ENCODE measurements around the gene SNX32. TPM values are rescaled to one million over a fixed set of nuclear protein-coding genes. Genes with fewer than 3 reads are reported as not detected.
"Not testable (repeated sequence)": the region's sequence is repeated elsewhere in the genome, so short reads cannot be mapped to it uniquely, and the experiment has no call there.

SNX32 gene
- polyA plus RNA-seq, 1 donor (not counting 4 experiments of a cell fraction or from before 2014, with no cell fraction given): 0.12 TPM

DNA sequence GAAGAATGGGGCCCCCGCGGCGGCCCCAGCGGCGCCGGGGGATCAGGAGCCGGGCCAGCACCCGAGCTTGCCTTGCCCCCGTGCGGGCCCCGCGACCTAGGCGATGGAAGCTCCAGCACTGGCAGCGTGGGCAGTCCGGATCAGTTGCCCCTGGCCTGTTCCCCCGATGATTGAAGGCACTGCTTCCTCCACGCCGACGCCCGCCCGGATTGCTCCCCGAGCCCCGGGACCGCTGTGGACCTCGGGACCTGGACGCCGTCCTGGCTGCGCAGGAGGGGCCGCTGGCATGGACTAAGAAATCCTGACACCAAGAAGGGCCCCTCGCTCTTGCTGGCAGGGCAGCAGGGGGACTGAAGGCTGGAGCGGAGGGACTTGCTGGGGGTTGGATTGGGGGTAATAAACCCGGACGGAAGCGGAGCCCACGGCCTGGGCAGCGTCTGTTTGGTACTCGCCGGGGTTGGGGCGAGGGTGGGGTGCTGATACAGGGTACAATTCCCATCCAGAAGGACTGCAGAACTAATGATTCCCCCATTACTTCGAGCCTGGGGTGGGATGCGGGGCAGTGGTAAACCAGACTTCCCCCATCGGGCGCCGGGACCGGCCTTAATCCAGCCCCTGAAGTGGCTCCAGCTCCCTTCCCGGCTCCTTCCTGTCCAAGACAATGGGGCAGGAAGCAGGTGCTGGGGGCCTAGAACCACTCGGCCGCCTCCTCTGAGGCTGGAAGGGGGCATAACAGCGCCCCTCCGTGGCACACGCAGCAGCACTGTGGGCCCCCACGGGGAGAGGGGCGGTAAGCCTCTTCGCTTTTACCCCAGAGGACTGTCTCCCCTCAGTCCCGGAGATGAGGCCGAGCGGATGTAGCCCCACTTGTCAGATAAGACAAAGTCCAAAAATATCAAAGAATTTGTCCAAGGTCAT, 57.7 kb downstream of the SNX32 start:
- FAIRE-seq: no peak
- Histone ChIP-seq H3K4me1 (ENCODE audit: control insufficient read depth, extremely low read depth, insufficient read depth, low read length) (peaks cover 59% of the 10 kb centered on the region), H3K9me3 (ENCODE audit: control insufficient read depth, low read depth, low read length) (no peaks in the 10 kb centered on the region)

DNA sequence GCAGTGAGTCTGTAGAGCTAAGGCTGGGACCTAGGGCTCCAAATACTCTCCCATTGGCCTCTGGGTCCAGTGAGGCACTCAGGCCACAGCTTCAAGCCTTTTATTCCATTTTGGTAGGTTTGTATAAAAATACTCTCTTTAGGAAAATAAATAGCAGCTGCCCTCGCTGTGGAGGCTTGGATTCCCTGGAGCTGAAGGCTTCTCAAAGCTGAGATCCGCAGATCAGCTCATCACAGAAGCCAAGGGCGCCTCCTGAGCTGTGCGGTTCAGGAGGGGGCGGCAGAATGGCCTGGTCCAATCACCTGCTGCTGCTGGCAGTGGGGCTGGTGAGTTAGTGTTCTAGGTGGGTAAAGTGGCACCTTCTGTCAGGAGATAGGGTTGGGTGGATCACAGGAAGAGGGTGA, 58.4 kb downstream of the SNX32 start:
- H2AFZ ChIP-seq (ENCODE audit: control insufficient read depth, low read length); DNase-seq (ENCODE audit: low read depth, low spot score); dilution Hi-C loops (cut with MboI; ENCODE audit: extremely low pct_ligation_motif_present, low sequenced_read_pairs); H3K9me3 ChIP-seq (ENCODE audit: control insufficient read depth, low read depth, low read length); H3K27me3 ChIP-seq (ENCODE audit: control insufficient read depth, extremely low read depth, insufficient read depth, low read length); FAIRE-seq; H3K9me1 ChIP-seq (ENCODE audit: control insufficient read depth, extremely low read depth, insufficient read depth, low read length): not testable (repeated sequence)
- H3K27ac ChIP-seq (ENCODE audit: control insufficient read depth, insufficient read depth, low read length): peak overlapping the region; percentile 56
- H3K4me3 ChIP-seq (ENCODE audit: control insufficient read depth in 2 of 3, extremely low read depth in 1 of 3, insufficient read depth in 2 of 3, low read depth in 1 of 3, low read length in 3 of 3): peak overlapping the region; percentile 42 to 63 (median 55)
- peaks cover 46% of the 10 kb centered on the region for H3K79me2 ChIP-seq (ENCODE audit: control insufficient read depth, insufficient read depth, low read length)
- peaks cover 20 to 43% of the 10 kb centered on the region in 2 experiments for H3K36me3 ChIP-seq (ENCODE audit: control insufficient read depth in 2 of 2, extremely low read depth in 1 of 2, insufficient read depth in 2 of 2, low read length in 2 of 2)
- peak overlapping the region; percentile 74 for H3K4me2 ChIP-seq (ENCODE audit: control insufficient read depth, extremely low read depth, insufficient read depth, low read depth, low read length)
- H3K4me1 ChIP-seq (ENCODE audit: control insufficient read depth, extremely low read depth, insufficient read depth, low read length): peaks cover 63% of the 10 kb centered on the region
- peak overlapping the region; percentile 75 for H3K9ac ChIP-seq (ENCODE audit: control insufficient read depth, extremely low read depth, insufficient read depth, low read length)
- peaks cover 44% of the 10 kb centered on the region for H4K20me1 ChIP-seq (ENCODE audit: control insufficient read depth, extremely low read depth, insufficient read depth, low read length)

More for the DNA sequence above, 57.7 kb downstream of the SNX32 start:
- peaks cover 37% of the 10 kb centered on the region for H4K20me1 ChIP-seq (ENCODE audit: control insufficient read depth, extremely low read depth, insufficient read depth, low read length)
- peak overlapping the region; percentile 75 for H3K9ac ChIP-seq (ENCODE audit: control insufficient read depth, extremely low read depth, insufficient read depth, low read length)
- H3K27me3 ChIP-seq (ENCODE audit: control insufficient read depth, extremely low read depth, insufficient read depth, low read length): no peaks in the 10 kb centered on the region
- no peaks in the 10 kb centered on the region for H3K9me1 ChIP-seq (ENCODE audit: control insufficient read depth, extremely low read depth, insufficient read depth, low read length)
- TF ChIP-seq, protein P1, sequence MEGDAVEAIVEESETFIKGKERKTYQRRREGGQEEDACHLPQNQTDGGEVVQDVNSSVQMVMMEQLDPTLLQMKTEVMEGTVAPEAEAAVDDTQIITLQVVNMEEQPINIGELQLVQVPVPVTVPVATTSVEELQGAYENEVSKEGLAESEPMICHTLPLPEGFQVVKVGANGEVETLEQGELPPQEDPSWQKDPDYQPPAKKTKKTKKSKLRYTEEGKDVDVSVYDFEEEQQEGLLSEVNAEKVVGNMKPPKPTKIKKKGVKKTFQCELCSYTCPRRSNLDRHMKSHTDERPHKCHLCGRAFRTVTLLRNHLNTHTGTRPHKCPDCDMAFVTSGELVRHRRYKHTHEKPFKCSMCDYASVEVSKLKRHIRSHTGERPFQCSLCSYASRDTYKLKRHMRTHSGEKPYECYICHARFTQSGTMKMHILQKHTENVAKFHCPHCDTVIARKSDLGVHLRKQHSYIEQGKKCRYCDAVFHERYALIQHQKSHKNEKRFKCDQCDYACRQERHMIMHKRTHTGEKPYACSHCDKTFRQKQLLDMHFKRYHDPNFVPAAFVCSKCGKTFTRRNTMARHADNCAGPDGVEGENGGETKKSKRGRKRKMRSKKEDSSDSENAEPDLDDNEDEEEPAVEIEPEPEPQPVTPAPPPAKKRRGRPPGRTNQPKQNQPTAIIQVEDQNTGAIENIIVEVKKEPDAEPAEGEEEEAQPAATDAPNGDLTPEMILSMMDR (optimal IDR thresholded peaks at IDR 0.05 in 1 of 3, IDR thresholded peaks at IDR 0.05 in 1 of 3, conservative IDR thresholded peaks at IDR 0.05 in 1 of 3; ENCODE audit: extremely low read depth in 1 of 3, insufficient read depth in 2 of 3, low read length in 3 of 3): peak in 1 of 3 experiments; percentile 49
- no peak for TF ChIP-seq EZH2 (IDR thresholded peaks at IDR 0.05; ENCODE audit: low read length)
- dilution Hi-C loops (cut with MboI; ENCODE audit: extremely low pct_ligation_motif_present, low sequenced_read_pairs): no loop called here
- no peak overlapping the region for H2AFZ ChIP-seq (ENCODE audit: control insufficient read depth, low read length)
- no peak for DNase-seq (ENCODE audit: low read depth, low spot score)
- H3K4me3 ChIP-seq (ENCODE audit: control insufficient read depth in 2 of 3, extremely low read depth in 1 of 3, insufficient read depth in 2 of 3, low read depth in 1 of 3, low read length in 3 of 3): peak overlapping the region; percentile 42 to 63 (median 55)
- H3K4me2 ChIP-seq (ENCODE audit: control insufficient read depth, extremely low read depth, insufficient read depth, low read depth, low read length): peak overlapping the region; percentile 74
- H3K27ac ChIP-seq (ENCODE audit: control insufficient read depth, insufficient read depth, low read length): peak overlapping the region; percentile 56
- peaks cover 45% of the 10 kb centered on the region for H3K79me2 ChIP-seq (ENCODE audit: control insufficient read depth, insufficient read depth, low read length)
- peaks cover 18 to 41% of the 10 kb centered on the region in 2 experiments for H3K36me3 ChIP-seq (ENCODE audit: control insufficient read depth in 2 of 2, extremely low read depth in 1 of 2, insufficient read depth in 2 of 2, low read length in 2 of 2)

All from keratinocyte (primary cell).